Measurements from ENCODE around the gene SH3BGRL2.

SH3BGRL2 gene

GRCh38 chr6:79630883-79631692, at the start of gene SH3BGRL2:
TSS of gene SH3BGRL2 (plus strand) at chr6:79631329. CDS start at chr6:79631462, 133 bp downstream.
- DNase-seq (ENCODE audit: low read depth), result no peak

- DNase-seq (ENCODE audit: low read depth), result no peak
Observed at GRCh38 chr6:79584332-79584731, 46.8 kb upstream of the SH3BGRL2 start.

GRCh38 chr6:79586548-79586947, 44.6 kb upstream of the SH3BGRL2 start:
- DNase-seq (ENCODE audit: low read depth), result no peak

GRCh38 chr6:79589701-79590100, 41.4 kb upstream of the SH3BGRL2 start:
- DNase-seq (ENCODE audit: low read depth), result no peak

- DNase-seq (ENCODE audit: low read depth), result no peak
Observed at GRCh38 chr6:79597155-79597554, 34.0 kb upstream of the SH3BGRL2 start.

GRCh38 chr6:79598012-79598411, 33.1 kb upstream of the SH3BGRL2 start:
- no peak for DNase-seq (ENCODE audit: low read depth)

GRCh38 chr6:79599725-79600259, 31.3 kb upstream of the SH3BGRL2 start:
- DNase-seq (ENCODE audit: low read depth), result no peak

- no peak for DNase-seq (ENCODE audit: low read depth)
Observed at GRCh38 chr6:79600313-79600712, 30.8 kb upstream of the SH3BGRL2 start.

- DNase-seq (ENCODE audit: low read depth), result no peak
Observed at GRCh38 chr6:79600812-79601609, 30.1 kb upstream of the SH3BGRL2 start.

GRCh38 chr6:79602859-79603258, 28.3 kb upstream of the SH3BGRL2 start:
- DNase-seq (ENCODE audit: low read depth), result no peak

- DNase-seq (ENCODE audit: low read depth), result no peak
Observed at GRCh38 chr6:79604583-79605037, 26.5 kb upstream of the SH3BGRL2 start.

GRCh38 chr6:79605061-79605460, 26.1 kb upstream of the SH3BGRL2 start:
- DNase-seq (ENCODE audit: low read depth), result no peak

GRCh38 chr6:79605968-79606764, 25.0 kb upstream of the SH3BGRL2 start:
- DNase-seq (ENCODE audit: low read depth), result no peak

- no peak for DNase-seq (ENCODE audit: low read depth)
Observed at GRCh38 chr6:79607000-79607399, 24.1 kb upstream of the SH3BGRL2 start.

- DNase-seq (ENCODE audit: low read depth), result no peak
Observed at GRCh38 chr6:79608334-79609224, 22.6 kb upstream of the SH3BGRL2 start.

GRCh38 chr6:79609225-79609595, 21.9 kb upstream of the SH3BGRL2 start:
- no peak for DNase-seq (ENCODE audit: low read depth)

GRCh38 chr6:79610306-79611009, 20.7 kb upstream of the SH3BGRL2 start:
- DNase-seq (ENCODE audit: low read depth), result no peak

GRCh38 chr6:79612457-79612856, 18.7 kb upstream of the SH3BGRL2 start:
- DNase-seq (ENCODE audit: low read depth), result no peak

GRCh38 chr6:79612918-79613317, 18.2 kb upstream of the SH3BGRL2 start:
- DNase-seq (ENCODE audit: low read depth), result no peak

- DNase-seq (ENCODE audit: low read depth), result no peak
Observed at GRCh38 chr6:79613912-79614311, 17.2 kb upstream of the SH3BGRL2 start.

Data from activated gamma-delta T cell treated with anti-CD3 and anti-CD28 coated beads, Interleukin-2, amount 50 U/mL, for 16 hours (primary cell).